ENCODE data around the gene BCAS3. TPM values are rescaled to one million over a fixed set of nuclear protein-coding genes. Genes with fewer than 3 reads are reported as not detected.

Gene BCAS3
- total RNA-seq, 6 experiments from 2014 or later: 9.2 to 22.1 (median 14.2) TPM

- TF ChIP-seq POLR2A (IDR thresholded peaks at IDR 0.05) (no peak), CTCF (IDR thresholded peaks at IDR 0.05) (peak; percentile 30 to 68 (median 40))
- H3K4me3 ChIP-seq: peak overlapping the region; percentile 37 to 53 (median 52)
- peaks cover 0 to 6% of the 10 kb centered on the region in 2 donors for H3K27me3 ChIP-seq
- H3K9me3 ChIP-seq: no peaks in the 10 kb centered on the region
- peak overlapping the region in 2 of 3 donors; percentile 38 to 76 for H3K27ac ChIP-seq
- peak; percentile 64 to 73 (median 69) for DNase-seq
- 4% methylated on average over 35 of the region's 73 CpGs for WGBS (ENCODE audit: insufficient coverage, low coverage, low lambda C conversion rate, missing lambda C conversion rate)
- intact Hi-C loops (cut with DNase I): loop anchor here in 1 of 2 donors (5.0 to 10.0 kb wide), 3 partner anchors 407 to 685 kb away; no protein-coding TSS in a partner anchor
- peak; percentile 45 to 57 (median 48) for ATAC-seq
- H3K36me3 ChIP-seq: no peaks in the 10 kb centered on the region
- H3K4me1 ChIP-seq: peaks cover 0 to 25% (median 0%) of the 10 kb centered on the region in 4 donors
Measured at GRCh38 chr17:61409301-61410112, 731.9 kb downstream of the BCAS3 start.

GRCh38 chr17:61410141-61411010 is 732.7 kb downstream of the BCAS3 start:
- peaks cover 0 to 22% (median 0%) of the 10 kb centered on the region in 4 donors for H3K4me1 ChIP-seq
- no peak for TF ChIP-seq POLR2A (IDR thresholded peaks at IDR 0.05)
- TF ChIP-seq CTCF (IDR thresholded peaks at IDR 0.05): peak; percentile 41 to 49 (median 46)
- 10% methylated on average over 29 of the region's 48 CpGs for WGBS (ENCODE audit: insufficient coverage, low coverage, low lambda C conversion rate, missing lambda C conversion rate)
- ATAC-seq (peak; percentile 62 to 65 (median 64)), DNase-seq (peak; percentile 81 to 88 (median 83))
- peak overlapping the region; percentile 21 to 76 (median 26) for H3K27ac ChIP-seq
- peak overlapping the region; percentile 54 to 58 (median 58) for H3K4me3 ChIP-seq
- intact Hi-C loops (cut with DNase I): loop anchor here in 1 of 2 donors (5.0 to 10.0 kb wide), 2 partner anchors 408 to 424 kb away; no protein-coding TSS in a partner anchor
- H3K36me3 ChIP-seq: no peaks in the 10 kb centered on the region
- no peaks in the 10 kb centered on the region for H3K27me3 ChIP-seq
- no peaks in the 10 kb centered on the region for H3K9me3 ChIP-seq

- intact Hi-C loops (cut with DNase I): loop anchor here in 1 of 2 donors (5.0 to 10.0 kb wide), 2 partner anchors 409 to 424 kb away; no protein-coding TSS in a partner anchor
- H3K4me1 ChIP-seq: peaks cover 0 to 22% (median 0%) of the 10 kb centered on the region in 4 donors
- peak overlapping the region; percentile 54 to 58 (median 58) for H3K4me3 ChIP-seq
- no peaks in the 10 kb centered on the region for H3K27me3 ChIP-seq
- no peaks in the 10 kb centered on the region for H3K36me3 ChIP-seq
- no peaks in the 10 kb centered on the region for H3K9me3 ChIP-seq
- peak overlapping the region; percentile 55 to 84 (median 76) for H3K27ac ChIP-seq
- TF ChIP-seq POLR2A (IDR thresholded peaks at IDR 0.05) (no peak), CTCF (IDR thresholded peaks at IDR 0.05) (peak in 1 of 4 donors; percentile 4)
- DNase-seq (no peak), ATAC-seq (no peak)
- 4% methylated on average over 5 of the region's 29 CpGs for WGBS (ENCODE audit: insufficient coverage, low coverage, low lambda C conversion rate, missing lambda C conversion rate)
Measured at GRCh38 chr17:61411011-61411260, 733.3 kb downstream of the BCAS3 start.
